Subcutaneous abdominal adipose tissue (tissue), 5 donors: ENCODE results near the gene MAVS.

ENCODE experiments used
- H3K27ac ChIP-seq: one replicate; pipeline ENCODE4 v1.7.0; 2013; ENCODE audit warnings: low read depth, mild to moderate bottlenecking, inconsistent platforms, low read length, moderate library complexity
- H3K27me3 ChIP-seq, 5 donors: one replicate each; pipeline ENCODE4 v1.7.0; 2013; ENCODE audit warnings: low read length in 5 of 5, inconsistent platforms in 1 of 5; ENCODE audit not compliant: control insufficient read depth in 5 of 5, insufficient read depth in 4 of 5
- H3K36me3 ChIP-seq, 5 donors: one replicate each; pipeline ENCODE4 v1.7.0; 2013; ENCODE audit warnings: low read length in 5 of 5; ENCODE audit not compliant: control insufficient read depth in 5 of 5, insufficient read depth in 5 of 5
- H3K4me1 ChIP-seq, 5 donors: one replicate each; pipeline ENCODE4 v1.7.0; 2013; ENCODE audit warnings: low read length in 5 of 5, mild to moderate bottlenecking in 3 of 5, moderate library complexity in 1 of 5; ENCODE audit not compliant: control insufficient read depth in 5 of 5, insufficient read depth in 5 of 5
- H3K4me3 ChIP-seq, 5 donors: one replicate each; pipeline ENCODE4 v1.7.0; 2013; ENCODE audit warnings: low read length in 5 of 5, low read depth in 1 of 5
- H3K9ac ChIP-seq, 5 donors: one replicate each; pipeline ENCODE4 v1.7.0; 2013; ENCODE audit warnings: low read length in 5 of 5, mild to moderate bottlenecking in 4 of 5, moderate library complexity in 3 of 5
- H3K9me3 ChIP-seq, 5 donors: one replicate each; pipeline ENCODE4 v1.7.0; 2013; ENCODE audit warnings: low read length in 5 of 5; ENCODE audit not compliant: control insufficient read depth in 5 of 5
- donor health status: healthy.
- donor health status: healthy.
- donor health status: healthy.
- donor health status: healthy.
- donor health status: healthy.

Gene MAVS

GRCh38 chr20:3802524-3803239, 44.0 kb upstream of the MAVS start:
- Histone ChIP-seq H3K9me3 (peaks cover 0 to 3% (median 0%) of the 10 kb centered on the region in 5 donors), H3K27ac (peak overlapping the region; percentile 11), H3K9ac (peak overlapping the region in 1 of 5 donors; percentile 9), H3K4me1 (peaks cover 9 to 51% (median 28%) of the 10 kb centered on the region in 5 donors), H3K27me3 (no peaks in the 10 kb centered on the region), H3K4me3 (no peak overlapping the region), H3K36me3 (peaks cover 0 to 55% (median 49%) of the 10 kb centered on the region in 5 donors)

- Histone ChIP-seq H3K9ac (peak overlapping the region in 1 of 5 donors; percentile 9), H3K9me3 (peaks cover 0 to 3% (median 0%) of the 10 kb centered on the region in 5 donors), H3K27me3 (no peaks in the 10 kb centered on the region), H3K4me3 (no peak overlapping the region), H3K4me1 (peaks cover 11 to 52% (median 34%) of the 10 kb centered on the region in 5 donors), H3K27ac (no peak overlapping the region), H3K36me3 (peaks cover 0 to 55% (median 49%) of the 10 kb centered on the region in 5 donors)
Measured at GRCh38 chr20:3803289-3803688, 43.3 kb upstream of the MAVS start.

GRCh38 chr20:3803854-3804253, 42.8 kb upstream of the MAVS start:
- Histone ChIP-seq H3K27ac (no peak overlapping the region), H3K36me3 (peaks cover 0 to 52% (median 45%) of the 10 kb centered on the region in 5 donors), H3K4me3 (no peak overlapping the region), H3K9ac (no peak overlapping the region), H3K9me3 (peaks cover 0 to 3% (median 0%) of the 10 kb centered on the region in 5 donors), H3K4me1 (peaks cover 11 to 52% (median 37%) of the 10 kb centered on the region in 5 donors), H3K27me3 (no peaks in the 10 kb centered on the region)

- peaks cover 0 to 50% (median 44%) of the 10 kb centered on the region in 5 donors for H3K36me3 ChIP-seq
- H3K4me3 ChIP-seq, result no peak overlapping the region
- H3K9ac ChIP-seq, result no peak overlapping the region
- H3K27ac ChIP-seq, result no peak overlapping the region
- no peaks in the 10 kb centered on the region for H3K27me3 ChIP-seq
- H3K9me3 ChIP-seq, result peaks cover 0 to 3% (median 0%) of the 10 kb centered on the region in 5 donors
- H3K4me1 ChIP-seq, result peaks cover 11 to 48% (median 37%) of the 10 kb centered on the region in 5 donors
Measured at GRCh38 chr20:3804254-3804751, 42.3 kb upstream of the MAVS start.

- Histone ChIP-seq H3K27ac (no peak overlapping the region), H3K36me3 (peaks cover 0 to 50% (median 44%) of the 10 kb centered on the region in 5 donors)
Measured at GRCh38 chr20:3804781-3805180, 41.9 kb upstream of the MAVS start.

GRCh38 chr20:3808544-3808943, 38.1 kb upstream of the MAVS start:
- Histone ChIP-seq H3K9ac (peak overlapping the region in 4 of 5 donors; percentile 43 to 83 (median 65)), H3K27me3 (peaks cover 0 to 3% (median 0%) of the 10 kb centered on the region in 5 donors), H3K4me1 (peaks cover 20 to 68% (median 64%) of the 10 kb centered on the region in 5 donors), H3K9me3 (peaks cover 0 to 3% (median 0%) of the 10 kb centered on the region in 5 donors), H3K36me3 (peaks cover 0 to 17% (median 11%) of the 10 kb centered on the region in 5 donors), H3K27ac (peak overlapping the region; percentile 97), H3K4me3 (peak overlapping the region in 2 of 5 donors; percentile 29 to 36)

More at GRCh38 chr20:3804781-3805180, 41.9 kb upstream of the MAVS start:
- peaks cover 0 to 3% (median 0%) of the 10 kb centered on the region in 5 donors for H3K9me3 ChIP-seq
- no peak overlapping the region for H3K9ac ChIP-seq
- no peaks in the 10 kb centered on the region for H3K27me3 ChIP-seq
- no peak overlapping the region for H3K4me3 ChIP-seq
- H3K4me1 ChIP-seq, result peaks cover 11 to 48% (median 38%) of the 10 kb centered on the region in 5 donors

- Histone ChIP-seq H3K36me3 (no peaks in the 10 kb centered on the region), H3K4me3 (peak overlapping the region; percentile 48 to 79 (median 57)), H3K4me1 (peaks cover 20 to 54% (median 52%) of the 10 kb centered on the region in 5 donors), H3K9me3 (no peaks in the 10 kb centered on the region), H3K9ac (peak overlapping the region; percentile 16 to 77 (median 69)), H3K27ac (peak overlapping the region; percentile 82), H3K27me3 (peaks cover 0 to 3% (median 0%) of the 10 kb centered on the region in 5 donors)
Measured at GRCh38 chr20:3811467-3812258, 35.0 kb upstream of the MAVS start.

- Histone ChIP-seq H3K36me3 (no peaks in the 10 kb centered on the region), H3K27ac (peak overlapping the region; percentile 82), H3K9me3 (no peaks in the 10 kb centered on the region), H3K27me3 (peaks cover 0 to 3% (median 0%) of the 10 kb centered on the region in 5 donors), H3K9ac (peak overlapping the region in 3 of 5 donors; percentile 30 to 43 (median 38)), H3K4me1 (peaks cover 17 to 48% (median 46%) of the 10 kb centered on the region in 5 donors), H3K4me3 (peak overlapping the region in 2 of 5 donors; percentile 4 to 22)
Measured at GRCh38 chr20:3812259-3812681, 34.4 kb upstream of the MAVS start.

- peak overlapping the region in 1 of 5 donors; percentile 31 for H3K9ac ChIP-seq
- peaks cover 0 to 3% (median 0%) of the 10 kb centered on the region in 5 donors for H3K27me3 ChIP-seq
- peak overlapping the region; percentile 82 for H3K27ac ChIP-seq
- H3K9me3 ChIP-seq, result no peaks in the 10 kb centered on the region
- peaks cover 12 to 41% (median 38%) of the 10 kb centered on the region in 5 donors for H3K4me1 ChIP-seq
- no peaks in the 10 kb centered on the region for H3K36me3 ChIP-seq
- no peak overlapping the region for H3K4me3 ChIP-seq
Measured at GRCh38 chr20:3812975-3813847, 33.4 kb upstream of the MAVS start.
